DMS 273 (cell line): Measurements from ENCODE around the gene ACKR3.

Experiments used
- DNase-seq: peaks from one replicate; lab custom pipeline; 2025; ENCODE audit not compliant: unreplicated experiment; lab: John Stamatoyannopoulos, UW

ACKR3 gene

DNA sequence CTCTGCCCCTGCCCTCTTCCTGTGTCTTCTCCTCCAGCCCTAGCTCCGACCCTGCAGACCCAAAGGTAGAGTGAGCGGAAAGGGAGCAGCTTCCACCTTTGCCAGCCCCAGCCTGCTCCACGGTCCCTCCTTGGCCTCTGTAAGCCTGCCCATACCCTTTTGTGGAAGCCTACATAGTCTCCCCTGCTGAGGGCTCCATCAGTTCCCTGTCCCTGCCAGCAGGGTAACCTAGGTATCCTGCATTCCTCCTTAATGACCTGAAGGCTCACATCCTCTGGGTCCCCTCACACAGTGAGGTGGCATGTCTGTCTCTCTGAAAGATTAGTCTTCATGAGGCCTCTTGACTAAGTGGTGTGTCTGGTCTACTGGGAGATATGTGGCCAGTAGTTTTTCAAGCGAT lies 20.5 kb upstream of the ACKR3 start:
- DNase-seq: no peak

DNA sequence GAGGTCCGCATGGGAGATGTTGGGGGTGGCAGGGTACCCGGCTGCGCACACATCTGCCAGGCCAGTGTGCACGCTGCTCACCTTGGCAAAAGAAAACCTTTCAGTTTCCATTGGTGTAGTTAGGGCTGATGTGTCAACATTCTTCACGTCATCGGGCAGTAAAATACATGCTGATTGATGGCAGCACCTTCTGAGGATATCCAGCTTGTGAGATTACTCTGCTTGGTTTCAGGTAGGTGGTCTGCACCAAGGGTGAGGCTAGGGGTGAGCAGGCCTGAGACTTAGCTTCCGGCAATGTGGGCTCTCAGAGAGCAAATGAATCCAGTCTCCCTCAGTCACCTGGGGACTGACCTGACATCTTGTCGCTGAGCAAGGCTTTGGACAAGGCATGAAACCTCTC lies 19.3 kb upstream of the ACKR3 start:
- no peak for DNase-seq

- no peak for DNase-seq
Measured at GRCh38 chr2:236550701-236551465, 18.7 kb upstream of the ACKR3 start.

DNA sequence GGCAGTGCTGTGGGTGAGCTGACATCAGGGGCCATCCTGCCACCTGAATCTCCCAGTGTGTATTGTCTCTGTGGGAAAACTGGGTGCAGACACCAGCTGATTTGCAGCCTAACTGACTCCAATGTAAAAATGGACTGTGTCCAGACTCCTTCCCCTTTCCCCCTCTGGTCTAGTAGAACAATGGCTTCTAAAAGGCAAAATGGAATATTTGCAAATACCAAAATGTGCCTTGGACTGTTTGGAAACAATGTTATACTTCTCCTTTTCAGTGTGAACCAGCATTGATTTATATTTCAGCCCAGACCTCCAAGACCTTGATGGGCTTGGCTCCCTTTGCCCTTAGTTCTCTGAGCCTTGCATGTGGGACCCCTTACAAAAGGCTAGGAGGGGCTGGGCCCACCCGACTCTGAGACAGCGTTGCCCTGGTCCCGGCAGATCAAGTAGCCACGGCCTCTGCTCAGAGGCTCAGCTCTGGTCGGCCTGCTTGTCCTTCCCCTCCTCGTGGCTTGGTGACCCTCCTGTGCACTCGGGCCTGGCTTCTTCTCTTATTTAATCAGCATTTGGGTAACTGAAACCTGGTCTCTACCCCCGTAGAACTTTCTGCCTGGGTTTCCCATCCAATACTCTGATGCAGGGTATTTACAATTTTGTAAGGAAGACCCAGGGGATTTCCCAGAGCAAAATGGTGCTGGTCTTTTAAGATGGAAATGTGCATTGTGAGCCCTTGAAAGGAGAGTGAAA lies 18.0 kb upstream of the ACKR3 start:
- no peak for DNase-seq

GRCh38 chr2:236552212-236552542 lies 17.4 kb upstream of the ACKR3 start:
- no peak for DNase-seq

GRCh38 chr2:236552581-236553363 lies 16.9 kb upstream of the ACKR3 start:
- DNase-seq: no peak

DNA sequence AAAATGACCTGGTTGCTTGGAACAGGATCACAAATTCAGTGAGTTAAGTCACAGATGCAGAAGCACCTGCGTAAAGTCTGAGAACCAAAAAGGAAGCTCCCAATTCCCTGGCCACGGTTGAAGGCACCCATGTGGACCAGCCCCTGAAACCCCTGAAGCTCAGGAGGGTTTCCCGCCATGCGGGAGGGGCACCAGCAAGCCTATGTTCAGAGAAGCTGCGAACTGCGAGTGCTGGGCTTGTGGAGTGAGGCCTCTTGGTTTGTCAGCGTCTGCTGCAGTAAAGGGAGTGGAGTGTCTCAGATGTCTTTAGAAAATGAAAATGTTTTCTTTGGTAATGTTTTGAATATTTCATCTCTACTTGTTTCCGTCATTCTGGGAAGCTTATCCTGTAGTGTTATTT lies 16.1 kb upstream of the ACKR3 start:
- no peak for DNase-seq

DNA sequence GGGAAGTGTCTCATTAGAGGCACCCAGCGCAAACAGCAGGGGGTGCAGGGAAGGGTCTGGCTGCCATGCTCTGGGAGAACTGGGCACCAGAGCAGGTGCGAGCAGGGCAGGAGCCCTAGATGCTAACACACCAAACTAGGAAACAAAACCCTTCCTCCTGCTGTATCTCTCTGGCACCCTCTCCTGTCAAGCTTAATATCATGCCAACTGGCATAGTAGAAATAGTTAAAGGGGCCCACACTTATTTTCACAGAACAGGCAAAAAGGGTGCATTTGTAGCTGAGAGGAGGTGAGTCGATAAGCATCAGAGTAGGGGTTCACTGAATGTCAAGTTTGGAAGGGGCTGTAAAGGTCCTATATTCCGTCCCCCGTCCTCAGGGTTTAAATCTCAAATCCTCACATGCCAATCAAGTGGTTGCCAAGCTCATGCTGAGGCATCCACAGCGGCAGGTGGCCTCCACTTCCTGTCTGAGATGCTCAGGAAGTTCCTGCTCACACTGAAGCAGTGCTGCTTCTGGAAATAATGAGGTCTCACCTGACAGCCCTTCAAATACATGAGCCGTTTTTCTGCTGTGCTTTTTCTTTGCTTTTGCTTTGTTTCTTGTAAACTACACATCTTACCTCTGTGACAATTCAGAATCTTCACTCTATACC lies 14.9 kb upstream of the ACKR3 start:
- DNase-seq: no peak

- DNase-seq: no peak
Measured at GRCh38 chr2:236555481-236555880, 14.1 kb upstream of the ACKR3 start.

DNA sequence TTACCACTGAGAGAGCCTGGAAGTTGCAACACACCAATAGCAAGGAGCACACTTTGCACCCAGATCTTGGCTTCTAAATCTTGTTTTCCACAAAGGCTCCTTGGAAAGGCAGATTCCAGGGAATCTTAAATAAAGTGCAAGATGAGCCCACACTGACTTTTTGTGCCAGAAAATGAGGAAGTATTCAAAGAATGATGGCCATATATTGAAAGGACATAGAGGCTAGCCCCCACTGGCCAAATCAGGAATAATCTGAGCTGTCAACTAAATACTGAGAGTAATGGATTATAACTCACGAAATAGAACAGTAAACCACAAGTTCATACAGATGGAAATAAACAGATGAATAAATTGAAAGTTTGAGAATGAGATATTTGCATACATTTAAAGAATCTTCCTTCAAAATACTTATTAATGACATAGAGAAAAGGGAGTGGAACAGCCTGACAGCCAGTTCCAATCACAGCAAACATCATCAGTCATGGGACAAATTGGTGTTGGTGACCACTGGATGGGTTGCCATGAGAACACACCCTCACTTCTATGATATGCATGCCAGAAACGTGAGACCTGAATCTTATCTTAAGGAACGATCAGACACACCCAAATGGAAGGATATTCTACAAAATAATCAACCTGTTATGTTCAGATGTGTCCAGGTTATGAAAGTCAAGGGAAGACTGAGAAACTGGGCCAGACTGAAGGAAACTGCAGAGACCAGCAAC lies 12.2 kb upstream of the ACKR3 start:
- DNase-seq: no peak

DNA sequence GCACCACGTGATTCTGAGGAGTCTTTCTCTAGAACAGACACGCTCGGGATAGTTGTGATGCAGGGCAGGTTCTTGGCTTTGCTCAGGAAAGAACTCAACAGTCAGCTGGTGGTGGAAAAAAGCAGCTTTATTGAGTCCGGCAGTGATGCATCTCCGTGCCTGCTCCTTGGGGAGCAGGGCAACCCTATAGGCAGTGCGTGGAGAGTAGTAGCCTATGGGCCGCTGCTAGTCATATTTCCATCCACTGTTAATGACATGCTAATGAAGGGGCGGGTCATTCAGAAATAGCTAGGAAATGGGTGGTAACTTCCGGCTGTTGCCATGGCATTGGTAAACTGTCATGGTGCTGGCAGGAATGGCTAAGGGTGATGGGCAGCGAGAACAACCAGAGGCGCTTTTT lies 11.6 kb upstream of the ACKR3 start:
- no peak for DNase-seq

- no peak for DNase-seq
Measured at GRCh38 chr2:236558993-236559978, 10.3 kb upstream of the ACKR3 start.

GRCh38 chr2:236561874-236562273 lies 7.8 kb upstream of the ACKR3 start:
- no peak for DNase-seq

- peak; percentile 34 for DNase-seq
Measured at GRCh38 chr2:236562434-236562833, 7.2 kb upstream of the ACKR3 start.

DNA sequence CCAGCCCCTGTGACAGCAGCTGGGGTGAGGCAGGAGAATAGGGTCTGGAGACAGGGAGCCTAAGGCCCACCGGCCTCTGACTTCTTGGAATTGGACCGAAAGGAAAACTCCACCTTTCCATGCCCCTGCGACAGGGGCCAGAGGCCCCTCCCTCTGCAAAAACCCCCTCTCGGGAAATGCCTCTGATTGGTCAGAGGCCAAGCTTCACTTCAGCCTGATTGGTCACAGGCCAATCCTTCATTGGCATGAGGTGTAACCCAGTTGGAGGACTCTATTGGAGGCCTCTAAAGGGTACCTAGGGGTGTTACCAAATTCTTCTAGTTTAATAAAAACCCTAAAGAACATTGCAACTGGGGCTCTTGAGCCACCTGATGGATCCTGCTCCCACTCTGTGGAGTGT lies 5.7 kb upstream of the ACKR3 start:
- DNase-seq: no peak

- no peak for DNase-seq
Measured at GRCh38 chr2:236565212-236565611, 4.4 kb upstream of the ACKR3 start.

DNA sequence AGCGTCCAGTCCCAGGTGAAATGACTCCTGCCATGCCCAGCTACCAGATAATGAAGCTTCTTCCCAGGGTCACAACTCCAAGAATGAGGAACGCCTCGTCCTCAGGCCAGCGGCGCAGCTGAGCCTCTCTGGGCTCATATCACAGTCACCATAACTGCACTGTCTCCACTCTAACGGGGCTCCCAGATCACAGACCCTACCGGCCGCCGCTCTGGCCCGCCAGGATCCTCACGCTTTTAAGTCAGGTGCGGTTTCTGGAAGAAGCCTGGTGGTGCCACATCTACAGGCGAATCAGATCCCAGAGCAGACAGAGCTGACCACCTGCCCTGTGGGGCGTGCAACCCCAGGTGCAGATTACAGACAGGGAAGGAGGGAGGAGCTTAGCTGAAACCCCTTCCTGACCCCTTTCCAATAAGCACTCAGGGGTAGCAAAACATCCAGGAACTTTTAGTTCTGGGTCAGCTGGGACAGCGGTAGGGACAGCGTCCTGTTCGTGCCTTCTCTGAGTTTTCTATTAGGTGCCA lies 3.7 kb upstream of the ACKR3 start:
- DNase-seq: no peak

DNA sequence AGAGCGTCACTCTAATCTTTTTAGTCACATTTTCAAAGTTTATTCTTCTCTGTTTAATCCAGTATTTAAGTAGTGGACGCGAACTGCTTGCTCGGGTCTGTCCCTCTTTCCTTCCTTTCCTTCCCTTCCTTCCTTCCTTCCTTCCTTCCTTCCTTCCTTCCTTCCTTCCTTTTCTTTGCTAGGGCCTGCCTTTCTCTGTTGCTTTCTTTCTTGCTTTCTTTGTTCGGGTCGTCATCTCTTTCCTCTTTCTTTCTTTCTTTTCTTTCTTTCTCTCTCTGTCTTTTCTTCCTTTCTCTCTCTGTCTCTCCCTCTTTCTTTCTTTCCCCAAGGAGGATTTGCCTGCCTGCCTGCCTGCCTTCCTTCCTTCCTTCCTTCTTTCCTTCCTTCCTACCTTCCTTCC lies 3.0 kb upstream of the ACKR3 start:
- no peak for DNase-seq
